CD14-positive monocyte (primary cell): ENCODE results near the gene TRDN. TPM values are rescaled to one million over a fixed set of nuclear protein-coding genes. Genes with fewer than 3 reads are reported as not detected.

ENCODE experiments used
- DNase-seq, 3 donors: peaks; one replicate each; pipeline ENCODE4 v3.0.0-alpha.2; 2011 to 2022
- H2AFZ ChIP-seq: 2 replicates; pipeline ENCODE4 v1.6.0; 2012; ENCODE audit warnings: mild to moderate bottlenecking, low read depth, low read length, inconsistent platforms; ENCODE audit not compliant: insufficient read depth, poor library complexity, severe bottlenecking
- H3K27ac ChIP-seq, 2 donors: 1 replicate in 1 of 2; 2 replicates in 1 of 2; pipeline ENCODE4 v1.5.1; 2012 to 2013; ENCODE audit warnings: low read length in 2 of 2, control low read depth in 1 of 2, inconsistent platforms in 1 of 2, low read depth in 1 of 2, mild to moderate bottlenecking in 1 of 2
- H3K27me3 ChIP-seq, 2 donors: one replicate each; pipeline versions ENCODE4 v1.6.0 to v1.6.1; 2011 to 2013; ENCODE audit warnings: low read length in 2 of 2; ENCODE audit not compliant: control insufficient read depth in 2 of 2, insufficient read depth in 2 of 2
- H3K36me3 ChIP-seq, 2 donors: replicated peaks in 1 of 2; 1 replicate in 1 of 2; 2 replicates in 1 of 2; pipeline versions ENCODE4 v1.5.1 to v1.6.1; 2012 to 2013; ENCODE audit warnings: low read length in 2 of 2, control low read depth in 1 of 2, inconsistent platforms in 1 of 2, mild to moderate bottlenecking in 1 of 2; ENCODE audit not compliant: insufficient read depth in 2 of 2, control insufficient read depth in 1 of 2
- H3K4me1 ChIP-seq, 2 donors: 1 replicate in 1 of 2; 2 replicates in 1 of 2; pipeline versions ENCODE4 v1.5.1 to v1.6.1; 2012 to 2013; ENCODE audit warnings: low read length in 2 of 2, control low read depth in 1 of 2, inconsistent platforms in 1 of 2, mild to moderate bottlenecking in 1 of 2, moderate library complexity in 1 of 2; ENCODE audit not compliant: insufficient read depth in 2 of 2, control insufficient read depth in 1 of 2
- H3K4me2 ChIP-seq: replicated peaks from 2 replicates; pipeline ENCODE3; 2012; ENCODE audit warnings: low read length, moderate library complexity, mild to moderate bottlenecking; ENCODE audit not compliant: poor library complexity, severe bottlenecking; ENCODE audit errors: extremely low read depth
- H3K4me3 ChIP-seq, 3 experiments: fragments of 200-600 bp in 1 of 3; sonication (generic) in 1 of 3; replicated peaks in 1 of 3; 1 replicate in 2 of 3; 2 replicates in 1 of 3; pipeline ENCODE4 v1.5.1; 2011 to 2013; ENCODE audit warnings: low read length in 3 of 3, mild to moderate bottlenecking in 3 of 3, control low read depth in 2 of 3, low read depth in 2 of 3, inconsistent platforms in 1 of 3, moderate library complexity in 1 of 3
- H3K79me2 ChIP-seq: 2 replicates; pipeline ENCODE4 v1.6.0; 2012; ENCODE audit warnings: mild to moderate bottlenecking, control low read depth, inconsistent platforms, low read length, moderate library complexity; ENCODE audit not compliant: insufficient read depth
- H3K9ac ChIP-seq: 2 replicates; pipeline ENCODE4 v1.6.0; 2017; ENCODE audit warnings: low read length, mild to moderate bottlenecking; ENCODE audit not compliant: insufficient read depth, poor library complexity, severe bottlenecking
- H3K9me3 ChIP-seq, 2 donors: replicated peaks in 1 of 2; 1 replicate in 1 of 2; 2 replicates in 1 of 2; pipeline versions ENCODE4 v1.5.1 to v1.6.1; 2012 to 2013; ENCODE audit warnings: low read length in 2 of 2, control low read depth in 1 of 2; ENCODE audit not compliant: control insufficient read depth in 1 of 2, insufficient read depth in 1 of 2
- H4K20me1 ChIP-seq: 2 replicates; pipeline ENCODE4 v1.6.0; 2012; ENCODE audit warnings: mild to moderate bottlenecking, low read length, control low read depth, moderate library complexity; ENCODE audit not compliant: insufficient read depth
- H3K27ac Mint-ChIP-seq, 7 donors: one replicate each; pipeline ENCODE4 v1.8.0; 2020; ENCODE audit warnings: mild to moderate bottlenecking in 7 of 7, mixed read lengths in 7 of 7, moderate library complexity in 6 of 7, inconsistent platforms in 2 of 7
- H3K27me3 Mint-ChIP-seq, 3 donors: one replicate each; pipeline ENCODE4 v1.8.0; 2021 to 2022; ENCODE audit warnings: low read depth in 3 of 3, mild to moderate bottlenecking in 3 of 3, mixed read lengths in 3 of 3, moderate library complexity in 3 of 3, inconsistent platforms in 1 of 3
- H3K36me3 Mint-ChIP-seq, 2 donors: one replicate each; pipeline ENCODE4 v1.8.0; 2020; ENCODE audit warnings: mixed read lengths in 2 of 2, inconsistent platforms in 1 of 2, mild to moderate bottlenecking in 1 of 2
- H3K4me1 Mint-ChIP-seq: one replicate; pipeline ENCODE4 v1.8.0; 2020; ENCODE audit warnings: mild to moderate bottlenecking, mixed read lengths
- H3K4me3 Mint-ChIP-seq, 2 donors: one replicate each; pipeline ENCODE4 v1.8.0; 2020; ENCODE audit warnings: mild to moderate bottlenecking in 2 of 2, mixed read lengths in 2 of 2, moderate library complexity in 1 of 2
- H3K9me3 Mint-ChIP-seq, 7 donors: one replicate each; pipeline ENCODE4 v1.8.0; 2020 to 2022; ENCODE audit warnings: mixed read lengths in 7 of 7, mild to moderate bottlenecking in 6 of 7, moderate library complexity in 6 of 7, inconsistent platforms in 2 of 7
- CTCF ChIP-seq: fragments of 200-600 bp; IDR thresholded peaks from one replicate; pipeline ENCODE4 v1.8.0; 2022; ENCODE audit warnings: antibody characterized with exemption, mild to moderate bottlenecking
- WGBS: methylation state at CpG from one replicate; pipeline ENCODE4 v1.1.5; 2013; ENCODE audit warnings: missing lambda C conversion rate; ENCODE audit not compliant: insufficient coverage; 5-methylcytosine and 5-hydroxymethylcytosine counted together
- intact Hi-C, 2 donors: fragments of 100-400 bp; cut with micrococcal nuclease; formaldehyde crosslinking; loops; one replicate each; pipeline versions ENCODE4 v1.15.0 to v1.15.1; 2023
- polyA minus RNA-seq: library from RNA; depleted of rRNA, polyadenylated mRNA; stranded (reverse); fragments of >200 nt; gene quantifications from 2 replicates; pipeline ENCODE4 v1.2.3, GENCODE V29; 2012
- polyA plus RNA-seq, 3 donors: library from polyadenylated mRNA; depleted of rRNA in 1 of 3; unstranded in 2 of 3; stranded (reverse) in 1 of 3; fragments of 300-500 nt in 2 of 3; fragments of >200 nt in 1 of 3; fragmentation: Illumina TruSeq in 2 of 3; gene quantifications; 1 replicate in 2 of 3; 2 replicates in 1 of 3; pipeline ENCODE4 v1.2.3, GENCODE V29; 2012 to 2021
- total RNA-seq, 12 experiments: library from RNA in 1 of 12; stranded (reverse) in 1 of 12; fragments of 120-200 nt in 1 of 12; gene quantifications; one replicate each; pipeline ENCODE4 v1.2.4 and lab custom pipeline; 2013 to 2026; ENCODE audit warnings: mixed read lengths in 6 of 12, inconsistent platforms in 1 of 12

Gene TRDN, protein sequence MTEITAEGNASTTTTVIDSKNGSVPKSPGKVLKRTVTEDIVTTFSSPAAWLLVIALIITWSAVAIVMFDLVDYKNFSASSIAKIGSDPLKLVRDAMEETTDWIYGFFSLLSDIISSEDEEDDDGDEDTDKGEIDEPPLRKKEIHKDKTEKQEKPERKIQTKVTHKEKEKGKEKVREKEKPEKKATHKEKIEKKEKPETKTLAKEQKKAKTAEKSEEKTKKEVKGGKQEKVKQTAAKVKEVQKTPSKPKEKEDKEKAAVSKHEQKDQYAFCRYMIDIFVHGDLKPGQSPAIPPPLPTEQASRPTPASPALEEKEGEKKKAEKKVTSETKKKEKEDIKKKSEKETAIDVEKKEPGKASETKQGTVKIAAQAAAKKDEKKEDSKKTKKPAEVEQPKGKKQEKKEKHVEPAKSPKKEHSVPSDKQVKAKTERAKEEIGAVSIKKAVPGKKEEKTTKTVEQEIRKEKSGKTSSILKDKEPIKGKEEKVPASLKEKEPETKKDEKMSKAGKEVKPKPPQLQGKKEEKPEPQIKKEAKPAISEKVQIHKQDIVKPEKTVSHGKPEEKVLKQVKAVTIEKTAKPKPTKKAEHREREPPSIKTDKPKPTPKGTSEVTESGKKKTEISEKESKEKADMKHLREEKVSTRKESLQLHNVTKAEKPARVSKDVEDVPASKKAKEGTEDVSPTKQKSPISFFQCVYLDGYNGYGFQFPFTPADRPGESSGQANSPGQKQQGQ
- total RNA-seq (2013): 0.04 TPM
- polyA plus RNA-seq: not detected
- polyA minus RNA-seq: not detected in 2 replicates
- 0 to 2.8 (median 0.06) reads per million in 11 experiments for total RNA-seq (lab: John Stamatoyannopoulos, UW)

- DNase-seq: no peak
- no peaks in the 10 kb centered on the region for H3K36me3 Mint-ChIP-seq
- H3K4me1 ChIP-seq: no peaks in the 10 kb centered on the region
- WGBS: 80% methylated on average over 1 of the region's 3 CpGs
- no peak within 1 kb of the TSS for H3K9ac ChIP-seq
- no peaks in the 10 kb centered on the region for H3K4me1 Mint-ChIP-seq
- H4K20me1 ChIP-seq: no peaks in the 10 kb centered on the region
- H2AFZ ChIP-seq: no peak within 1 kb of the TSS
- no peak within 1 kb of the TSS for H3K4me3 ChIP-seq
- no peaks in the 10 kb centered on the region for H3K36me3 ChIP-seq
- no peak for TF ChIP-seq CTCF
- H3K27ac ChIP-seq: no peak within 1 kb of the TSS
- H3K4me2 ChIP-seq: no peak within 1 kb of the TSS
- H3K4me3 Mint-ChIP-seq: no peak within 1 kb of the TSS
- H3K9me3 Mint-ChIP-seq: peaks cover 0 to 2% (median 0%) of the 10 kb centered on the region in 7 donors
- intact Hi-C loops: no loop called here
- H3K27me3 ChIP-seq: no peaks in the 10 kb centered on the region
- no peaks in the 10 kb centered on the region for H3K9me3 ChIP-seq
- H3K27me3 Mint-ChIP-seq: no peaks in the 10 kb centered on the region
- no peak within 1 kb of the TSS for H3K27ac Mint-ChIP-seq
- H3K79me2 ChIP-seq: no peaks in the 10 kb centered on the region
Measured at GRCh38 chr6:123636782-123637181, at the start of gene TRDN. TRDN (minus strand) TSS chr6:123636950; CDS start chr6:123636775, 175 bp downstream.

GRCh38 chr6:123681957-123682462 is 45.3 kb upstream of the TRDN start:
- H3K4me3 ChIP-seq: no peak overlapping the region
- intact Hi-C loops: no loop called here
- Mint-ChIP-seq H3K27me3 (no peaks in the 10 kb centered on the region), H3K9me3 (peaks cover 0 to 4% (median 0%) of the 10 kb centered on the region in 7 donors), H3K27ac (no peak overlapping the region), H3K4me3 (no peak overlapping the region), H3K4me1 (no peaks in the 10 kb centered on the region), H3K36me3 (no peaks in the 10 kb centered on the region)
- no peaks in the 10 kb centered on the region for H3K4me1 ChIP-seq
- no CpG with 5 or more reads among the region's 1 CpG for WGBS
- no peak overlapping the region for H2AFZ ChIP-seq
- no peak for DNase-seq
- no peak overlapping the region for H3K27ac ChIP-seq
- H3K9ac ChIP-seq: no peak overlapping the region
- no peaks in the 10 kb centered on the region for H3K27me3 ChIP-seq
- TF ChIP-seq CTCF: no peak
- H3K79me2 ChIP-seq: no peaks in the 10 kb centered on the region
- no peaks in the 10 kb centered on the region for H3K9me3 ChIP-seq
- H4K20me1 ChIP-seq: no peaks in the 10 kb centered on the region
- no peaks in the 10 kb centered on the region for H3K36me3 ChIP-seq
- no peak overlapping the region for H3K4me2 ChIP-seq
